K562 (cell line): ENCODE data around the gene MMEL1.
"Not testable (repeated sequence)": the region's sequence is repeated elsewhere in the genome, so short reads cannot be mapped to it uniquely, and the experiment has no call there.

ENCODE experiments used
- EP300 ChIP-seq: IDR thresholded peaks from 2 replicates; pipeline ENCODE4 v1.6.1; 2012; ENCODE audit warnings: low read length, improper control_type of control experiment
- TF ChIP-seq, protein P1 (sequence below), 3 experiments: IDR thresholded peaks in 2 of 3; conservative IDR thresholded peaks in 1 of 3; 2 replicates each; pipeline ENCODE4 v1.5.1; 2011 to 2012; ENCODE audit warnings: low read length in 3 of 3, mild to moderate bottlenecking in 3 of 3, control low read depth in 2 of 3, improper control_type of control experiment in 1 of 3, inconsistent platforms in 1 of 3, low read depth in 1 of 3, mixed read lengths in 1 of 3, moderate library complexity in 1 of 3; ENCODE audit not compliant: insufficient read depth in 2 of 3

DNA sequence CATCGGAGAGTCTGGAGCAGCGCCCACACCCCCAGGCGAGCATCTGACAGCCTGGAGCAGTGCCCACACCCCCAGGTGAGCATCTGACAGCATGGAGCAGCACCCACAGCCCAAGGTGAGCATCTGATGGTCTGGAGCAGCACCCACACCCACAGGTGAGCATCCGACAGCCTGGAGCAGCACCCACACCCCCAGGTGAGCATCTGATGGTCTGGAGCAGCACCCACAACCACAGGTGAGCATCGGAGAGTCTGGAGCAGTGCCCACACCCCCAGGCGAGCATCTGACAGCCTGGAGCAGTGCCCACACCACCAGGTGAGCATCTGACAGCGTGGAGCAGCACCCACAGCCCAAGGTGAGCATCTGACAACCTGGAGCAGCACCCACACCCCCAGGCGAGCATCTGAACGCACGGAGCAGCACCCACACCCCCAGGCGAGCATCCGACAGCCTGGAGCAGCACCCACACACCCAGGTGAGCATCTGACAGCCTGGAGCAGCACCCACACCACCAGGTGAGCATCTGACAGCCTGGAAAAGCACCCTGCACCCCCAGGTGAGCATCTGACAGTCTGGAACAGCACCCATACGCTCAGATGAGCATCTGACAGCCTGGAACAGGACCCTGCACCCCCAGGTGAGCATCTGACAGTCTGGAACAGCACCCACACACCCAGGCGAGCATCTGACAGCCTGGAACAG is 21.1 kb upstream of the MMEL1 start:
- TF ChIP-seq, protein P1, sequence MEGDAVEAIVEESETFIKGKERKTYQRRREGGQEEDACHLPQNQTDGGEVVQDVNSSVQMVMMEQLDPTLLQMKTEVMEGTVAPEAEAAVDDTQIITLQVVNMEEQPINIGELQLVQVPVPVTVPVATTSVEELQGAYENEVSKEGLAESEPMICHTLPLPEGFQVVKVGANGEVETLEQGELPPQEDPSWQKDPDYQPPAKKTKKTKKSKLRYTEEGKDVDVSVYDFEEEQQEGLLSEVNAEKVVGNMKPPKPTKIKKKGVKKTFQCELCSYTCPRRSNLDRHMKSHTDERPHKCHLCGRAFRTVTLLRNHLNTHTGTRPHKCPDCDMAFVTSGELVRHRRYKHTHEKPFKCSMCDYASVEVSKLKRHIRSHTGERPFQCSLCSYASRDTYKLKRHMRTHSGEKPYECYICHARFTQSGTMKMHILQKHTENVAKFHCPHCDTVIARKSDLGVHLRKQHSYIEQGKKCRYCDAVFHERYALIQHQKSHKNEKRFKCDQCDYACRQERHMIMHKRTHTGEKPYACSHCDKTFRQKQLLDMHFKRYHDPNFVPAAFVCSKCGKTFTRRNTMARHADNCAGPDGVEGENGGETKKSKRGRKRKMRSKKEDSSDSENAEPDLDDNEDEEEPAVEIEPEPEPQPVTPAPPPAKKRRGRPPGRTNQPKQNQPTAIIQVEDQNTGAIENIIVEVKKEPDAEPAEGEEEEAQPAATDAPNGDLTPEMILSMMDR (IDR thresholded peaks at IDR 0.05 in 2 of 3, conservative IDR thresholded peaks at IDR 0.05 in 1 of 3; ENCODE audit: insufficient read depth in 2 of 3, low read depth in 1 of 3, low read length in 3 of 3): not testable (repeated sequence)
- not testable (repeated sequence) for TF ChIP-seq EP300
